Chondrocyte (in vitro differentiated cells): ENCODE measurements around the gene PASK. TPM values are rescaled to one million over a fixed set of nuclear protein-coding genes. Genes with fewer than 3 reads are reported as not detected.

Experiments used
- DNase-seq: peaks from one replicate; pipeline ENCODE4 v3.0.0; 2021; ENCODE audit warnings: mixed read lengths, low spot score
- H3K27ac Mint-ChIP-seq: one replicate; pipeline ENCODE4 v1.8.0; 2021; ENCODE audit warnings: mild to moderate bottlenecking, moderate library complexity, mixed read lengths; ENCODE audit not compliant: unreplicated experiment
- H3K27me3 Mint-ChIP-seq: 2 replicates; pipeline ENCODE4 v1.8.0; 2021; ENCODE audit warnings: low read depth, mixed read lengths
- H3K36me3 Mint-ChIP-seq: 2 replicates; pipeline ENCODE4 v1.8.0; 2021; ENCODE audit warnings: low read depth, mixed read lengths
- H3K4me1 Mint-ChIP-seq: 2 replicates; pipeline ENCODE4 v1.8.0; 2021; ENCODE audit warnings: low read depth, mild to moderate bottlenecking, mixed read lengths
- H3K4me3 Mint-ChIP-seq: one replicate; pipeline ENCODE4 v1.8.0; 2021; ENCODE audit warnings: mild to moderate bottlenecking, moderate library complexity, mixed read lengths; ENCODE audit not compliant: unreplicated experiment
- H3K9me3 Mint-ChIP-seq: 2 replicates; pipeline ENCODE4 v1.8.0; 2021; ENCODE audit warnings: low read depth, mixed read lengths
- CTCF ChIP-seq: fragments of 200-600 bp; sonication (generic); IDR thresholded peaks from 2 replicates; pipeline ENCODE4 v1.5.0; 2021; ENCODE audit warnings: antibody characterized with exemption, mild to moderate bottlenecking, moderate library complexity
- total RNA-seq: library from RNA; stranded (reverse); gene quantifications from 3 replicates; pipeline ENCODE4 v1.2.1, GENCODE V29; 2021

PASK gene
- total RNA-seq, 1 donor from 2014 or later: 4.5 TPM

- DNase-seq: no peak
- H3K4me1 Mint-ChIP-seq: no peaks in the 10 kb centered on the region
- no peaks in the 10 kb centered on the region for H3K27me3 Mint-ChIP-seq
- no peaks in the 10 kb centered on the region for H3K36me3 Mint-ChIP-seq
- TF ChIP-seq CTCF: no peak
- H3K9me3 Mint-ChIP-seq: no peaks in the 10 kb centered on the region
- no peak overlapping the region for H3K27ac Mint-ChIP-seq
- H3K4me3 Mint-ChIP-seq: no peak overlapping the region
Observed at GRCh38 chr2:241112592-241112991, 36.7 kb downstream of the PASK start.

- no peaks in the 10 kb centered on the region for H3K36me3 Mint-ChIP-seq
- no peak overlapping the region for H3K4me3 Mint-ChIP-seq
- DNase-seq: no peak
- no peaks in the 10 kb centered on the region for H3K9me3 Mint-ChIP-seq
- no peak for TF ChIP-seq CTCF
- no peaks in the 10 kb centered on the region for H3K4me1 Mint-ChIP-seq
- H3K27me3 Mint-ChIP-seq: no peaks in the 10 kb centered on the region
- H3K27ac Mint-ChIP-seq: no peak overlapping the region
Observed at GRCh38 chr2:241112046-241112445, 37.2 kb downstream of the PASK start.

- no peak overlapping the region for H3K4me3 Mint-ChIP-seq
- no peak for DNase-seq
- H3K27ac Mint-ChIP-seq: no peak overlapping the region
- no peaks in the 10 kb centered on the region for H3K36me3 Mint-ChIP-seq
- H3K27me3 Mint-ChIP-seq: no peaks in the 10 kb centered on the region
- no peaks in the 10 kb centered on the region for H3K9me3 Mint-ChIP-seq
- no peak for TF ChIP-seq CTCF
- no peaks in the 10 kb centered on the region for H3K4me1 Mint-ChIP-seq
Observed at GRCh38 chr2:241111440-241111805, 37.8 kb downstream of the PASK start.

GRCh38 chr2:241110607-241111439 is 38.4 kb downstream of the PASK start:
- DNase-seq: no peak
- TF ChIP-seq CTCF: no peak
- Mint-ChIP-seq H3K27me3 (no peaks in the 10 kb centered on the region), H3K27ac (no peak overlapping the region), H3K4me1 (no peaks in the 10 kb centered on the region), H3K4me3 (no peak overlapping the region), H3K36me3 (no peaks in the 10 kb centered on the region), H3K9me3 (no peaks in the 10 kb centered on the region)

- TF ChIP-seq CTCF: no peak
- Mint-ChIP-seq H3K4me3 (no peak overlapping the region), H3K4me1 (no peaks in the 10 kb centered on the region), H3K27ac (no peak overlapping the region), H3K27me3 (no peaks in the 10 kb centered on the region), H3K36me3 (no peaks in the 10 kb centered on the region), H3K9me3 (no peaks in the 10 kb centered on the region)
- no peak for DNase-seq
Observed at GRCh38 chr2:241110089-241110606, 39.1 kb downstream of the PASK start.
